D721Med (cell line): ENCODE data around the gene RGS6.

ENCODE experiments used
- DNase-seq: peaks from one replicate; pipeline ENCODE4 v3.0.0; 2011; ENCODE audit warnings: low spot score; ENCODE audit not compliant: insufficient read length
- FAIRE-seq: peaks from 2 replicates; lab custom pipeline; 2011; peaks lifted over from hg19 to GRCh38; lab: Jason Lieb, UNC
- TF ChIP-seq, protein P1 (sequence below): IDR thresholded peaks from 2 replicates; pipeline ENCODE4 v1.5.1; 2012; ENCODE audit warnings: mild to moderate bottlenecking, control low read depth; ENCODE audit not compliant: insufficient read depth; ENCODE audit errors: missing control alignments

The RGS6 gene

DNA sequence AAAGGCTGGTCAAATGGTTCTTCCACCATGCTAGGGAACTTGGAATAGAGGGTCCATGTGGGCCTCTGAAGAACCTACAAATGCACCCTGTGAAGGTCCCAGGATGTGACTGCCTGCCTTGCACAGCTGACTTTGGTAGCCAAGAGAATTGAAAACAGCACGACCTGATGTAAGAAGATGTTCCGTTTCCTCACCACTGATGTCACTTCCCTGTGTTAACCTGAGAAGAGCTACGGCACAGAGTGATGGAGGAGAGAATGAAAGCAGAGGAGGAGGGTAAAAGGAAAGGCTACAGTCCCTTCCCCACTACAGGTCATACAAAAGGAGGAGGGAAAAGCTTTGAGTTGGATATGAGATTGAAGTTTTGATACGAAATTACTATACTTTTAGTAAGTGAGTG is 328.8 kb downstream of the RGS6 start:
- no peak for FAIRE-seq
- TF ChIP-seq, protein P1, sequence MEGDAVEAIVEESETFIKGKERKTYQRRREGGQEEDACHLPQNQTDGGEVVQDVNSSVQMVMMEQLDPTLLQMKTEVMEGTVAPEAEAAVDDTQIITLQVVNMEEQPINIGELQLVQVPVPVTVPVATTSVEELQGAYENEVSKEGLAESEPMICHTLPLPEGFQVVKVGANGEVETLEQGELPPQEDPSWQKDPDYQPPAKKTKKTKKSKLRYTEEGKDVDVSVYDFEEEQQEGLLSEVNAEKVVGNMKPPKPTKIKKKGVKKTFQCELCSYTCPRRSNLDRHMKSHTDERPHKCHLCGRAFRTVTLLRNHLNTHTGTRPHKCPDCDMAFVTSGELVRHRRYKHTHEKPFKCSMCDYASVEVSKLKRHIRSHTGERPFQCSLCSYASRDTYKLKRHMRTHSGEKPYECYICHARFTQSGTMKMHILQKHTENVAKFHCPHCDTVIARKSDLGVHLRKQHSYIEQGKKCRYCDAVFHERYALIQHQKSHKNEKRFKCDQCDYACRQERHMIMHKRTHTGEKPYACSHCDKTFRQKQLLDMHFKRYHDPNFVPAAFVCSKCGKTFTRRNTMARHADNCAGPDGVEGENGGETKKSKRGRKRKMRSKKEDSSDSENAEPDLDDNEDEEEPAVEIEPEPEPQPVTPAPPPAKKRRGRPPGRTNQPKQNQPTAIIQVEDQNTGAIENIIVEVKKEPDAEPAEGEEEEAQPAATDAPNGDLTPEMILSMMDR, result no peak

DNA sequence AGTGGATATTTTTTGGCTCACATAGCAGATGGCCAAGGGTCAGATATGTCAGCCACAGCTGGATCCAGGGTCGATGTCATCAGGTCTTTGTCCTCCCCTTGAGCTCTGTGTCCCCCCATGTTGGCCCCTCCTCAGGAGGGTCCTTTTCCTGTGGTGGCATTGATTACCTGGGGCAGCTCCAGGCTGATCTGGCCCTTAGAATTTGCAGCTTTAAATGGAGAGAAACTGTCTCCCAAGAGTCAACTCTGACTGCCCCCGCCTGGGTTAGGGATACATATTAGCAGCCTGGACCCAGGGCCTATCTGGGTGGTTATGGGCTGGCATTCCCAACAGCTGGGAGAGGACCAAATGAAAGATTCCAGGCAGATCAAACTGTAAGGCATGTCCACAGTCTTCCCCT is 330.5 kb downstream of the RGS6 start:
- FAIRE-seq, result no peak
- TF ChIP-seq, protein P1, result no peak

More for the DNA sequence above, 328.8 kb downstream of the RGS6 start:
- no peak for DNase-seq

DNA sequence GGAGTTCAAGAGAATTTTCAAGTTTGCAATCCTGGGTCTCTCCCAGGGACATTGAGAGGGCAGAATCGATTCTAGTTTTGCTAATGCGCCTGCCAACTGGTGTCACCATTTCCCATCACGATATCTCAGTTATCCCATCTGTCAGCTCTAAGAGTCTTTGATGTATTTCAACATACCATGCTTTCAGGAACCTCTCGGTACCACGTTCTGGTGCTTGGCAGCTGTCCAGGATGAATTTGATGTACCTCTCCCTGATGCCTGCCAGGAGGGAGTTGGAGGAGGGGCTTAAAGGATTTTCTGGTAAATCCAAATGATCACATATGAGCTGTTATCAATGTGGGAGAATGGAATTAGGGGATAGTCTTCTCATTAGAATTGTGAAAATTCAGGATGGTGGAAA is 332.5 kb downstream of the RGS6 start:
- DNase-seq (no peak), FAIRE-seq (no peak)
- TF ChIP-seq, protein P1, result no peak

More for the DNA sequence above, 330.5 kb downstream of the RGS6 start:
- no peak for DNase-seq

DNA sequence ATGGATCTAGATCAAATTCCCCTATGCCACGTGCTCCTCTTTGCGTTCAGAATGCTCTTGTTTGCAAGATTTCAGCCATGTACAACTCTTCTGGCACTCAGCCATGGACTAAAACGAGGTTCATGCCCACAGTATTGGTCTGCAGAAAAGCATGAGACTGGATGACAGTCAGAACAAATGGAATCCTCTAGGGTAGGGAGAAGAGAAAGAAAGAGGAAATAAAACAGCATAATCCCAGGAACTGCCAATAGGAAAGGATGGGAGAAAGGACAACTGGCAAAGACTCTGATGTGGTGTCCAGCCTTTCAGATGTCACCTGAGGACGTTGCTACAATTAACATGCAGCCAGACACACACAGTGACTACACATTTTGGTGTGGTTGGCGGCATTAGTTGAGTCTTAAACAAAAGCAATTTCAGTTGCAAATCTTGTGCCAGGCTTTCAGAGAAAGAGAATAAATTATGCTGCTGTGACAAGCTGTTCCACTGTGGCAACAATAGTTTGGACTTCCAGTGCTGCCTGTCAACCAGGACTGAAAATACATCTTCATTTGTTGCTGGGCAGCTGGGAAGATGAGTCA is 338.0 kb downstream of the RGS6 start:
- TF ChIP-seq, protein P1, result no peak
- no peak for FAIRE-seq
- DNase-seq, result no peak

DNA sequence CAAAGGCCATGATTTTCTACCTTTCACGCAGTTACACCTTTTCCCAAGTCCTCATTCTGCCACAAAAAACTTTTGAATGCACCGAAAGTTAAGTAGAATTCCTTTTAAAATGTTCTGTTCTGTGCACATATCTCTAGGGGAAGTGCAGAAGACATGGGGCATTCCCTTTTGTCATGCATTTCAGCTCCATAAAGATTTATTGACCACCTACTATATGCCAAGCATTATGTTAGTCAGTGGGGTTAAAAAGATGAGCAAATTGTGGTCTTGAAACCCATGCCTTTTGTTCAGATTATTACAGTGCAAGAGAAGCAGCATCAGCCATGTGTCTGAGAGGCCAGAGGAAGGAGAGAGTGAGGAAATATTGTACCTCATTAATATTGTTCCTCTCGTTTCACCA is 338.5 kb downstream of the RGS6 start:
- TF ChIP-seq, protein P1, result no peak
- FAIRE-seq, result no peak

DNA sequence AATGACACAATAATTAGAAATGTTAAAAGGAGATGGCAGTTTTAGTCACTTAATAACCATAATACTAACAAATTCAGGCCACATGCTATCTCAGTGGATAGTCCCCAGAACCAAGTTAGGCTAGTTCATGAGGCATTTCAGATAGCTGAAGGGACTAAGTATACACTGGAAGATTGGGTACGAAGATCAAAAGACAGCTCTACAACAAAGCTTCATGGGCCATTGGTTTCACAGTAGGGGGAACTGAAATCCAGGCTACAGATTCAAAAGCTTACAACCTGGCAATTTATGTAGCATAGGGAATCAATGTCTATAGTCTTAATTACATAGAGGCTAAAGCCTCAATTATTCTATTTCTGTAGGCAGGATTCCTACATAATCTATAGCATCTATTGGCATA is 343.0 kb downstream of the RGS6 start:
- FAIRE-seq, result no peak
- TF ChIP-seq, protein P1, result no peak
- no peak for DNase-seq

More for the DNA sequence above, 338.5 kb downstream of the RGS6 start:
- no peak for DNase-seq

DNA sequence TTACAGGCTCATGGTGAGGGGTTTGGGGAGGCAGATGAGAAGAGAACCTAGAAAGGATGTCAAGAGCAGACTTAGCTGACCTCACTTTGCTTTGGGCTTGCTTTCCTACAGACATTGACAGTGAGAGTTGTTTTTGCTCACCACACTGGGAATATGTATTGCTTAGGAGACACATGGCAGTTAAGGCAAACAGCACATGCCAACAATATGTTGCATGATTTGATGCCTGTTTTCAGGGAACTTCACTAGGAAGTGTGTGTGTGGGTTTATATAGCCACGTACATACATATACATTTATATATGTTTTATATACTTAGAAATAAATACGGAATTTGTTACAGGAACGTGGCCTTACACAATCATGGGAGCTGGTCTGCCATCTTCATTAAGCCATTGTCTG is 346.1 kb downstream of the RGS6 start:
- no peak for FAIRE-seq
- TF ChIP-seq, protein P1, result no peak
- no peak for DNase-seq
